ENCODE measurements around the gene TMEM59L. TPM values are rescaled to one million over a fixed set of nuclear protein-coding genes. Genes with fewer than 3 reads are reported as not detected.

The TMEM59L gene
- total RNA-seq, result 1.5 TPM
- long read RNA-seq, partial matches to known transcripts, result 0 of 3 reads
- long read RNA-seq, other reads (novel, unspliced or antisense), result 1 of 3 reads

DNA sequence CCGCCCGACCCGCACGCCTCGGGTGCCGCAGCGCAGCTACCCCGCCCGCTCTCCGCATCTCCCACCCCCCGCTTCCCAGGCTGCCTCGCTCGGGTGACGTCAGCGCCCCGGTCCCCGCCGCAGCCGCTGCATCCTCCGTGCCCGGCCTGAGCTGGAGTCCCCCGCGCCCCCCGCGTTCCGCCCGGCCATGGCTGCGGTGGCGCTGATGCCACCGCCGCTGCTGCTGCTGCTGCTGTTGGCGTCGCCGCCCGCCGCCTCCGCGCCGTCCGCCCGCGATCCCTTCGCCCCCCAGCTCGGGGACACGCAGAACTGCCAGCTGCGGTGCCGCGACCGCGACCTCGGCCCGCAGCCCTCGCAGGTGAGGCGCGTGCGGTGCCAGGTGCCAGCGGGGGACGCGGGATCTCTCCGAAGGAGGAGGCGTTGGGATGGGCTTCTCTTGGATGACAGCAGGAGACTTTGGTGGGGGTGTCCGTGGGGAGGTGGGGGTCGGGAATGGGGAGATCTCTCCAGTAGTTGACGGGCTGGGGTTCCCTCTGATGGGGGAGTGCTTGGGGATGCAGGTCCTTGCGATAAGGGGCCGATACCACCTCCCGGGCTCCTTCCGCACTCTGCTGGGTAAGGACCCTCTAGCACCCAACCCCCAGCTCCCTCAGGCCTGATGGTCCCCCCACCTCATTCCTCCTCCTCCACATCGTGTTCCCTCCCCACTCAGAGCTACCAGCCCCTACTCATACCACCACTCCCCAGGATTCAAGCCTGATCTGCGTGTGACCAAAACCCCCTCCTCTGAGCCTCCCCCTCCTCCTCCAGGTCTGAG, at the start of gene TMEM59L:
Gene TMEM59L, plus strand, starts transcription at position 99 of the 817 bp plus-strand sequence. Its CDS starts 89 bp downstream, at position 188.
- TF ChIP-seq, protein P1, sequence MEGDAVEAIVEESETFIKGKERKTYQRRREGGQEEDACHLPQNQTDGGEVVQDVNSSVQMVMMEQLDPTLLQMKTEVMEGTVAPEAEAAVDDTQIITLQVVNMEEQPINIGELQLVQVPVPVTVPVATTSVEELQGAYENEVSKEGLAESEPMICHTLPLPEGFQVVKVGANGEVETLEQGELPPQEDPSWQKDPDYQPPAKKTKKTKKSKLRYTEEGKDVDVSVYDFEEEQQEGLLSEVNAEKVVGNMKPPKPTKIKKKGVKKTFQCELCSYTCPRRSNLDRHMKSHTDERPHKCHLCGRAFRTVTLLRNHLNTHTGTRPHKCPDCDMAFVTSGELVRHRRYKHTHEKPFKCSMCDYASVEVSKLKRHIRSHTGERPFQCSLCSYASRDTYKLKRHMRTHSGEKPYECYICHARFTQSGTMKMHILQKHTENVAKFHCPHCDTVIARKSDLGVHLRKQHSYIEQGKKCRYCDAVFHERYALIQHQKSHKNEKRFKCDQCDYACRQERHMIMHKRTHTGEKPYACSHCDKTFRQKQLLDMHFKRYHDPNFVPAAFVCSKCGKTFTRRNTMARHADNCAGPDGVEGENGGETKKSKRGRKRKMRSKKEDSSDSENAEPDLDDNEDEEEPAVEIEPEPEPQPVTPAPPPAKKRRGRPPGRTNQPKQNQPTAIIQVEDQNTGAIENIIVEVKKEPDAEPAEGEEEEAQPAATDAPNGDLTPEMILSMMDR (IDR thresholded peaks at IDR 0.05; ENCODE audit: borderline replicate concordance), result no peak
- Histone ChIP-seq H3K27me3 (ENCODE audit: low read depth) (peaks cover 100% of the 10 kb centered on the region), H3K36me3 (no peaks in the 10 kb centered on the region), H3K9me3 (replicated peaks) (no peaks in the 10 kb centered on the region), H3K27ac (replicated peaks) (no peak within 1 kb of the TSS), H3K4me3 (peak within 1 kb of the TSS; percentile 68), H3K4me1 (peaks cover 42% of the 10 kb centered on the region)
- intact Hi-C loops (cut with micrococcal nuclease), result no loop called here
- DNase-seq, result no peak

DNA sequence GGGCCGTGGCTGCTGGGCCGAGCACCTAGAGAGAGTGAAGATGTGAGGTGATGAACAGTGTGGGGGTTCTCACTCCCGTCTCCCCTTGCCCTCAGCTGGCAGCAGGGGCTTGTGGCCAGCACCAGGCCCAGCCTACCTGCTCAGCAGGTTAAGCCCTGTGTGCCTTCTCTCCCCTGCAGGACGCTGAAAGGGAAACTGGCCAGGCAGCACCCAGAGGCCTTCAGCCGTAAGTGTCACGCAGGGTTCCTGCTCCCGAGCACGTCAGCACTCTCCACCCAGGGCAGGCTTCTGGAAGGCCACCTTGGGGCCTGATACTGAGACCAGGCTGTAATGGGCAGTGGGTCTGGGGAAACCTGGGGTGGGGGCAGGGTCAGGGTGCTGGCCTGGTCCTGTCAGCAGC, 45.7 kb upstream of the TMEM59L start:
- intact Hi-C loops (cut with micrococcal nuclease), result no loop called here
- no peaks in the 10 kb centered on the region for H3K27me3 ChIP-seq (ENCODE audit: low read depth)
- H3K4me3 ChIP-seq, result no peak overlapping the region
- peaks cover 18% of the 10 kb centered on the region for H3K4me1 ChIP-seq
- TF ChIP-seq, protein P1 (IDR thresholded peaks at IDR 0.05; ENCODE audit: borderline replicate concordance), result no peak
- no peaks in the 10 kb centered on the region for H3K9me3 ChIP-seq (replicated peaks)
- no peak overlapping the region for H3K27ac ChIP-seq (replicated peaks)
- peaks cover 74% of the 10 kb centered on the region for H3K36me3 ChIP-seq
- no peak for DNase-seq

DNA sequence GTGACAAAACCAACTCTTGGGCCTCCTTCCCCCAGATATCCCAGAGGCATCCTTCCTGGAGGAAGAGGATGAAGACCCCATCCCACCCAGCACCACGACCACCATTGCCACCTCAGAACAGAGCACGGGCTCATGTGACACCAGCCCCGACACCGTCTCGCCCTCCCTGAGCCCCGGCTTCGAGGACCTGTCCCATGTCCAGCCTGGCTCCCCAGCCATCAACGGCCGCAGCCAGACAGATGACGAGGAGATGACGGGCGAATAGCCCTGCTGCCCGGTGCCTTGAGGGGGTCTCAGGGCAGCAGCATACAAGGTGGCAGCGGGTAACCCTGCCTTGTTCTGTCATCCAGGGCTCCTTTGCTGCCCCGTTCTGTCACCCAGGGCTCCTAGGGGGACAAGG, 44.3 kb upstream of the TMEM59L start:
- TF ChIP-seq, protein P1 (IDR thresholded peaks at IDR 0.05; ENCODE audit: borderline replicate concordance), result no peak
- peaks cover 23% of the 10 kb centered on the region for H3K4me1 ChIP-seq
- no peak for DNase-seq
- H3K27me3 ChIP-seq (ENCODE audit: low read depth), result no peaks in the 10 kb centered on the region
- H3K9me3 ChIP-seq (replicated peaks), result no peaks in the 10 kb centered on the region
- peaks cover 67% of the 10 kb centered on the region for H3K36me3 ChIP-seq
- H3K4me3 ChIP-seq, result no peak overlapping the region
- H3K27ac ChIP-seq (replicated peaks), result no peak overlapping the region
- intact Hi-C loops (cut with micrococcal nuclease), result no loop called here

DNA sequence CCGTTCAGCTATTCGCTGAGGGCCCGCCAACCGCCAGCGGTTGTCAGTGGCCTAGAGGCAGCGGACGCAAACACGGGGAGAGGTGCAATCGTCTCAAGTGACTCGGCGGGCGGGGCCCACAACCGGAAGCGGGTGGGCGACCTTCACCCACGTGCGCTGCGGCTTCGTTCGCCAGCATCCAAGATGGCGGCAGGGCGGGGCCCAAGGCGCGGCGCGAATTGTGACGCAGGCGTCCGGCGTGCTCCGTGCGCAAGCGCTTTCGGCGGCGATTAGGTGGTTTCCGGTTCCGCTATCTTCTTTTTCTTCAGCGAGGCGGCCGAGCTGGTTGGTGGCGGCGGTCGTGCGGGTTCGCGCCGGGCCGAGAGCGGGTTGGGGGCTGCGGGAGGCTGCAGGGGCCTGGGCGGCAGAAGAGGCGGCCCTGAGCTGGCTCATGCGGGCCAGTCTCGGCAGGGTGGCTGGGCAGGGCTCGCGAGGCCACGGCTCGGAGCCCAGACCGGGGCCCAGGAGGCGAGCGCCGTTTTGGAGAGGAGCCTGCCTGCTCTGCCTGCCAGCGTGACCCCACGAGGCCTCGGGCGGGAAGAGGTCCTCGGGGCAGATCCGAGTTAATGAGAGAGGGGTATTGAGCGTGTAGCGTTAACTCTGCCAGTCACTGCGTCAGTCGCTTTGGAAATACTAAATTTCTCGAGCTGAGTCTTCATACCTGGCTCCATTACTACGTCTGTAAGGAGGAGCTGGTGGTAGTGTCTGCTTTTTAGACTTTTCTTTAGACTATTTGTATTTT, 40.9 kb upstream of the TMEM59L start, which contains the start of gene UBA52:
Gene UBA52, plus strand, starts transcription at position 294 of the 781 bp plus-strand sequence. CDS start 1,444 bp downstream, outside the sequence.
- H3K36me3 ChIP-seq, result peaks cover 67% of the 10 kb centered on the region
- DNase-seq, result peak; percentile 98
- TF ChIP-seq, protein P1 (IDR thresholded peaks at IDR 0.05; ENCODE audit: borderline replicate concordance), result no peak

DNA sequence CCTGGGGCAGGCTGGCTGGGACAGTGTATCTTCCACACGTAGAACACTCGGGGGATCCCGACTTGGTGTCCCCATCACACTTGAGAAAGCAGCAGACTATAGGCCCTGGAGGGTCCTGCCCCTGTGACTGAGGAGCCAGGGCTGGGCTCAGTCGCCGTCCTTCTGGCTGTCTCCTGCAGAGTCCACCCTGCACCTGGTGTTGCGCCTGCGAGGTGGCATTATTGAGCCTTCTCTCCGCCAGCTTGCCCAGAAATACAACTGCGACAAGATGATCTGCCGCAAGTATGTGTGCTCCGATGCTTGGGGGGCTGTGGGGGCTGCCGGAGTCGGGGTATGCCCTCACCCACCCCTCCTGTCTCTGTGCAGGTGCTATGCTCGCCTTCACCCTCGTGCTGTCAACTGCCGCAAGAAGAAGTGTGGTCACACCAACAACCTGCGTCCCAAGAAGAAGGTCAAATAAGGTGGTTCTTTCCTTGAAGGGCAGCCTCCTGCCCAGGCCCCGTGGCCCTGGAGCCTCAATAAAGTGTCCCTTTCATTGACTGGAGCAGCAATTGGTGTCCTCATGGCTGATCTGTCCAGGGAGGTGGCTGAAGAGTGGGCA, 37.9 kb upstream of the TMEM59L start:
- Histone ChIP-seq H3K4me3 (no peak overlapping the region), H3K9me3 (replicated peaks) (no peaks in the 10 kb centered on the region), H3K4me1 (peaks cover 26% of the 10 kb centered on the region), H3K27ac (replicated peaks) (no peak overlapping the region), H3K27me3 (ENCODE audit: low read depth) (no peaks in the 10 kb centered on the region), H3K36me3 (peaks cover 48% of the 10 kb centered on the region)
- DNase-seq, result no peak
- intact Hi-C loops (cut with micrococcal nuclease), result no loop called here
- TF ChIP-seq, protein P1 (IDR thresholded peaks at IDR 0.05; ENCODE audit: borderline replicate concordance), result no peak

More for the DNA sequence above, 40.9 kb upstream of the TMEM59L start, which contains the start of gene UBA52:
- Histone ChIP-seq H3K27me3 (ENCODE audit: low read depth) (no peaks in the 10 kb centered on the region), H3K9me3 (replicated peaks) (no peaks in the 10 kb centered on the region), H3K27ac (replicated peaks) (peak within 1 kb of the TSS; percentile 95), H3K4me1 (peaks cover 26% of the 10 kb centered on the region), H3K4me3 (peak within 1 kb of the TSS; percentile 89)
- intact Hi-C loops (cut with micrococcal nuclease), result no loop called here

Data from left ventricle myocardium inferior (tissue), 1 donor.